ENCODE data around the gene RGS3. TPM values are rescaled to one million over a fixed set of nuclear protein-coding genes. Genes with fewer than 3 reads are reported as not detected.

Gene RGS3
- 19.6 and 21.5 TPM in 2 replicates for polyA plus RNA-seq (2011; rRNA removed)
- 26.3 and 27.7 TPM in 2 replicates for polyA plus RNA-seq (2012; cell fraction: cytosol; rRNA removed)
- 51.2 and 52.4 TPM in 2 replicates for polyA plus RNA-seq (2012; cell fraction: nucleus; rRNA removed)
- polyA plus RNA-seq (2017; fragmentation: RNase III; extraction: RNeasy Plus Mini Kit Qiagen cat#74134 plus additional on column Dnase treatment) = 17.1 to 22.9 TPM (median 20.8 TPM) in 3 replicates
- polyA minus RNA-seq (2011; rRNA and poly(A)+ RNA removed) = 29.2 and 29.6 TPM in 2 replicates

GRCh38 chr9:113463418-113464285 is at the start of gene RGS3:
Gene RGS3, plus strand, starts transcription at chr9:113463727. Its CDS starts 76 bp downstream, at chr9:113463803.
- Histone ChIP-seq H3K4me1 (peaks cover 25% of the 10 kb centered on the region), H3K4me2 (peak within 1 kb of the TSS; percentile 88), H3K4me3 (peak within 1 kb of the TSS; percentile 69), H3K9me3 (no peaks in the 10 kb centered on the region), H3K27ac (peak within 1 kb of the TSS; percentile 77 to 89)
- FAIRE-seq (no peak), DNase-seq (ENCODE audit: low read depth in 1 of 2, low spot score in 1 of 2) (peak; percentile 68 to 83), ATAC-seq (peak; percentile 96 to 97)
- TF ChIP-seq RAD21 (conservative IDR thresholded peaks at IDR 0.05 in 1 of 2, IDR thresholded peaks at IDR 0.05 in 1 of 2) (0 out of 5 replicates have a peak, but pooled peaks of 1 of the 2 experiments have one; percentile 11), MAX (IDR thresholded peaks at IDR 0.05) (peak; percentile 77), CHD2 (IDR thresholded peaks at IDR 0.05; ENCODE audit: low read length, partially characterized antibody) (no peak), HOXB5 (CRISPR knock-in tag; IDR thresholded peaks at IDR 0.05) (0 out of 2 replicates have a peak, but pooled peaks have one; percentile 32), E2F6 (IDR thresholded peaks at IDR 0.05; ENCODE audit: borderline replicate concordance, low read depth) (peak; percentile 86)
- ChIA-PET POLR2A (interaction anchor here (0.6 to 0.7 kb wide), 3 partner anchors 53 to 276 kb away, joined by 3 to 4 read pairs (median 3); partner anchors contain the start of genes C9orf43 and POLE3), CTCF (interaction anchor here (1.1 to 5.4 kb wide), 14 partner anchors 10 to 195 kb away, joined by 3 to 31 read pairs (median 5); no protein-coding TSS in a partner anchor)
- WGBS (ENCODE audit: missing lambda C conversion rate) = 4% methylated on average over 12 of the region's 55 CpGs

GRCh38 chr9:113416149-113416721 is 47.3 kb upstream of the RGS3 start:
- TF ChIP-seq NR3C1 (IDR thresholded peaks at IDR 0.05) = no peak
- H3K27ac ChIP-seq = no peak overlapping the region
- POLR2A ChIA-PET = no interaction called here
- CTCF ChIA-PET = interaction anchor here (1.5 to 1.9 kb wide), 2 partner anchors 10 to 29 kb away, joined by 5 to 9 read pairs; no protein-coding TSS in a partner anchor
- 64% methylated on average over 3 of the region's 3 CpGs for WGBS (ENCODE audit: missing lambda C conversion rate)
- H3K4me3 ChIP-seq = no peak overlapping the region
- ATAC-seq = no peak
- no peak for DNase-seq (ENCODE audit: low read depth in 1 of 2, low spot score in 1 of 2)
- no peak overlapping the region for H3K4me2 ChIP-seq
- 0 out of 3 replicates have a peak, but pooled peaks cover 3% of the 10 kb centered on the region for H3K4me1 ChIP-seq
- no peaks in the 10 kb centered on the region for H3K9me3 ChIP-seq
- no peak for FAIRE-seq

GRCh38 chr9:113417370-113417769 is 46.2 kb upstream of the RGS3 start:
- H3K4me1 ChIP-seq = no peaks in the 10 kb centered on the region
- 56% methylated on average over 4 of the region's 4 CpGs for WGBS (ENCODE audit: missing lambda C conversion rate)
- DNase-seq (ENCODE audit: low read depth in 1 of 2, low spot score in 1 of 2) = no peak
- POLR2A ChIA-PET = no interaction called here
- CTCF ChIA-PET = interaction anchor here (1.5 to 1.9 kb wide), 2 partner anchors 9 to 28 kb away, joined by 5 to 9 read pairs; no protein-coding TSS in a partner anchor
- no peak overlapping the region for H3K4me3 ChIP-seq
- H3K9me3 ChIP-seq = no peaks in the 10 kb centered on the region
- H3K27ac ChIP-seq = no peak overlapping the region
- ATAC-seq = no peak
- no peak overlapping the region for H3K4me2 ChIP-seq
- FAIRE-seq = no peak
- no peak for TF ChIP-seq ESRRA (IDR thresholded peaks at IDR 0.05; ENCODE audit: borderline replicate concordance, low read length)
- TF ChIP-seq CHD2 (IDR thresholded peaks at IDR 0.05; ENCODE audit: low read length, partially characterized antibody) = no peak
- no peak for TF ChIP-seq CBX2 (IDR thresholded peaks at IDR 0.05; ENCODE audit: borderline replicate concordance, low read depth)
- TF ChIP-seq HEYL (CRISPR knock-in tag; IDR thresholded peaks at IDR 0.05) = no peak

- H3K9me3 ChIP-seq = no peaks in the 10 kb centered on the region
- 31% methylated on average over 3 of the region's 3 CpGs for WGBS (ENCODE audit: missing lambda C conversion rate)
- CTCF ChIA-PET = interaction anchor here (0.8 to 1.0 kb wide), 2 partner anchors 11 to 14 kb away, joined by 3 read pairs; partner anchors contain the start of genes C9orf43 and POLE3
- H3K27ac ChIP-seq = no peak overlapping the region
- POLR2A ChIA-PET = no interaction called here
- H3K4me1 ChIP-seq = no peaks in the 10 kb centered on the region
- FAIRE-seq (no peak), DNase-seq (ENCODE audit: low read depth in 1 of 2, low spot score in 1 of 2) (no peak), ATAC-seq (no peak)
- no peak overlapping the region for H3K4me3 ChIP-seq
- no peak overlapping the region for H3K4me2 ChIP-seq
- TF ChIP-seq ELK1 (IDR thresholded peaks at IDR 0.05; ENCODE audit: low read depth, low read length) = no peak
- TF ChIP-seq ATOH8 (CRISPR knock-in tag; IDR thresholded peaks at IDR 0.05; ENCODE audit: low read depth) = no peak
- no peak for TF ChIP-seq ZC3H11A (IDR thresholded peaks at IDR 0.05)
- TF ChIP-seq CEBPB (IDR thresholded peaks at IDR 0.05) = no peak
- no peak for TF ChIP-seq JUN (IDR thresholded peaks at IDR 0.05)
- no peak for TF ChIP-seq POLR2AphosphoS2 (conservative IDR thresholded peaks at IDR 0.05; ENCODE audit: low read length)
- no peak for TF ChIP-seq E2F6 (IDR thresholded peaks at IDR 0.05; ENCODE audit: borderline replicate concordance, low read depth)
- no peak for TF ChIP-seq BCL3 (IDR thresholded peaks at IDR 0.05)
- no peak for TF ChIP-seq HOXB13 (CRISPR knock-in tag; IDR thresholded peaks at IDR 0.05; ENCODE audit: low read depth)
- no peak for TF ChIP-seq RNF2 (IDR thresholded peaks at IDR 0.05; ENCODE audit: borderline replicate concordance, low read depth)
- no peak for TF ChIP-seq HOXB5 (CRISPR knock-in tag; IDR thresholded peaks at IDR 0.05)
Measured at GRCh38 chr9:113421726-113422125, 41.8 kb upstream of the RGS3 start.

Data from A549 (cell line).